NK-92 treated with Interleukin-12 subunit alpha and Interleukin-12 subunit beta, amount 100 ng/mL, for 24 hours (cell line): Measurements from ENCODE around the gene GPD2.

Experiments
- DNase-seq: peaks from one replicate; lab custom pipeline; 2025; lab: John Stamatoyannopoulos, UW

GPD2 gene

DNA sequence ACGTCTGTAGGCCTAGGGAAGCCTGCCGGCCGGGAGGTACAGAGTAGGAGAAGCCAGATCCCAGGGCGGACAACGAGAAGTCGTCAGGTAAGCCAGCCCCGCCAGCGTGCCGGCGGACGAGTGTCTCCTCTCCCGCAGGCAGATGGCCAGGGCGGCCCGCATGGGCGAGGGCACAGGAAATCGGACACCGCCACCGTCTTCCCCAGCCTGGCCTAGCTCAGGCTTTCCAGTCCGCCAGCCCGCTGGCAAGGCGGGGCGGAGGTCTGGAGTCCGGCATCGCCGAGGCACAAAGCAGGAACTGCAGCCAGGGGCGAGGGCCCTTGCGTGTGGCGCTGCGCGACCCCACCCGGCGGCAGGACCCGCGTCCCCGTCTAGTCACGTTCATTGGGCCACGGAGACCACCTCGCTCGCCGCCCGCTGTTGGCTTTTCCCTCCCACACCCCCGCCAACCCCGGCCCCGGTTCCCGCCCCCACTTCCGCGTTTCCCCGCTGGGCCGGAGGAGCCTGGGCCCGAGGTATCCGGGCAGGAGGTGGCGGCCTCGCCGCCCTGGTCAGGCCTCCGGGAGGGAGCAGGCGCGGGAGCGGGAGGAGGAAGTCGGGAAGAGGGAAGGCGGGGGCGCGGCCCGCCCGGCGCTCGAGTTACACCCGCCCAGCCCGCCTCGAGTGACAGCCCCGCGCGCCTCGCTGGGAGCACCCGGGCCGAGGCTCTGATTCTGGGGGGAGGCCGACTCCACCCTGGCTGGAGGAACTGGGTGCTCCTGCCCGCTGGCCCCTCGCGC is at the start of gene GPD2:
Gene GPD2, plus strand, starts transcription at position 662 of the 779 bp plus-strand sequence. CDS start 39,727 bp downstream, outside the sequence.
- DNase-seq, result peak; percentile 31

DNA sequence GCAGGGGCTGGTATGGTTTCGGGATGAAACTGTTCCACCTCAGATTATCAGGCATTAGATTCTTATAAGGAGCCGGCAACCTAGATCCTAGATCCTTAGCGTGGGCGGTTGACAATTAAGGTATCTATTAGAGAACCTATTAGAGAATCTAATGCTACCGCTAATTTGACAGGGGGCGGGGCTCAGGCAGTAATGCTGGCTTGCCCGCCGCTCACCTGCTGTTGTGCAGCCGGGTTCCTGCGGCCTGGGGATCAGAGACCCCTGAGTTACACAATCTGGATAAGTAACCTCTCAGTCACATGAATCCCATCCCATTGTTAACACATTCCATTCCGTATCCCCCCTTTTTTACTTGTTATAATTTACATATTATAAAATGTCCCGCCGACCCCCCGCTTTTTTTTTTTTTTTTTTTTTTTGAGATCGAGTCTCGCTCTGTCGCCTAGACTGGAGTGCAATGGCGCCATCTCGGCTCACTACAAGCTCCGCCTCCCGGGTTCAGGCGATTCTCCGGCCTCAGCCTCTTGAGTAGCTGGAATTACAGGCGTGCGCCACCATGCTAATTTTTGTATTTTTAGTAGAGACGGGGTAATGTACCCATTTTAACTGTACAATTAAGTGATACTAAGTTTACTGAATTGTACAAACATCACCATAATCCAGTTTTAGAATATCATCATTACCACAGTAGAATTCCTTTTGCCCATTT is 42.0 kb upstream of the GPD2 start:
- no peak for DNase-seq

DNA sequence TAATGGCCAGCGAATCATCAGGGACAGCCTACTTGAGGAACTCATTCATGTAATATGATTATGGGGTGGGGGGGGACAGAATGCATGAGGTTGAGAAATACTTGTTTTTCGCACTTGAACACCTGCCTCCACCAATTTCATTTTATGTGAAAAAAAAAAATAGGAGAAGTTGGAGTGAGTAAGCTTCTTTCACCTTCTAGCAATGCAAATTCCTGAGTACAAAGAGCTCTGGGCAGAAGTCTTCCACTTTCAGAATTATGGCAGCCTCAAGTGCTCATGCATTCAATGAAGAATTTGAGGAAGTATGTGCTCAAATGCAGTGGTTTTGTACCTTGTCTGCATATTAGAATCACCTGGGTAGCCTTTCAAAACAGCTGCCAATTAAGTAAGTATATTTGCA is 40.1 kb upstream of the GPD2 start:
- no peak for DNase-seq

DNA sequence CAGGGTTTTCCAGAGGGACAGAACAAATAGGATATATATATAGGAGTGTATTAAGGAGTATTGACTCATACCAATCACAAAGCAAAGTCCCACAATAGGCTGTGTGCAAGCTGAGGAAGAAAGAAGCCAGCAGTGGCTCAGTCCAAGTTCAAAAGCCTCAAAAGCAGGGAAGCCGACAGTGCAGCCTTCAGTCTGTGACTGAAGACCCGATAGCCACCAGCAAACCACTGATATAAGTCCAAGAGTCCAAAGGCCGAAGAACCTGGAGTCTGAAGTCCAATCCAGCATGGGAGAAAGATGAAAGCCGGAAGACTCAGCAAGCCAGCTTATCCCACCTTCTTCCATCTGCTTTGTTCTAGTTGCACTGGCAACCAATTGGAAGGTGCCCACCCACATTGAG is 39.0 kb upstream of the GPD2 start:
- DNase-seq, result no peak

DNA sequence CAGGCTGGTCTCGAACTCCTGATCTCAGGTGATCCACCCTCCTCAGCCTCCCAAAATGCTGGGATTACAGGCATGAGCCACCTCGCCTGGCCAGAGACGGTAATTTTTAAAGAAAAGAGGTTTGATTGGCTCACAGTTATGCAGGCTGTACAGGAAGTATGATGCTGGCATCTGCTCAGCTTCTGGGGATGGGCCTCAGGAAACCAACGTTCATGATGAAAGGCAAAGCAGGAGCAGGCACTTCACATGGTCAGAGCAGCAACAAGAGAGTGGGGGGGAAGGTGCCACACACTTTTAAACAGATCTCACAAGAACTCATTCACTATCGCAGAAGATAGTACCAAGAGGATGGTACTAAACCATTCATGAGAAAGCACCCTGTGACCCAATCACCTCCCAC is 38.0 kb upstream of the GPD2 start:
- no peak for DNase-seq

DNA sequence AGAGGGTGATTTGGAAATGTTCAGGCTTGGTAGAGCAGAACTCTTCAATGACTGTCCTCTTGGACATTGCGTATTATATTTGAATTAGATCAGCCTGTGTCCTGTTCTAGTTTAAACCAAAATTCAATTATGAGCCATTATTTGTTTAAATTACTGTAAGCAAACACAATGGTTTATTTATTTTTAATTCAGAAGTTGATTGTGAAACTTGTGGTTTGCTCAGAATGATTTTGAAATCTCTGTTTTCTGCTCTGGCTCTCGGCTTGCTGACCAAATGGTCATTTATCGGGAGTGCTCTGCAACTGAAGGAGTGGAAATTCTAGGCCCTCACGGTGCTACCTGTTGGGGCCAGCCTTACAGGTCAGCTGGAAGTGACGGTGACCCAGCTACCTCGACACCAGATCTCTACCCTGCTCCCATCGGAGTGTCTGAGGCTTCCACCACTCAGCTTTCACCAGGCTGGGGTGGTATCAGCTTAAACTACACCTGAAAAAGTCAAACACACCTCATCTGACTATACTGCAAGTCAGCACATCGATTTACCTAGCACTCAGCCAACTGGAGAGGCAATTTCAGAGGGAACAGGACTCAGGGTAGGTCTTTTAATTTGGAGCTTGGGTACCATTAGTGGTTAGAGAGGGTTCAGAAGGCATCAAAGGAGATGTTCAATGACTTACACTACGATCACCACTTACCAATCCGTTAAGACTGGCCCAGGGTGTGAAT is 36.8 kb upstream of the GPD2 start:
- no peak for DNase-seq

DNA sequence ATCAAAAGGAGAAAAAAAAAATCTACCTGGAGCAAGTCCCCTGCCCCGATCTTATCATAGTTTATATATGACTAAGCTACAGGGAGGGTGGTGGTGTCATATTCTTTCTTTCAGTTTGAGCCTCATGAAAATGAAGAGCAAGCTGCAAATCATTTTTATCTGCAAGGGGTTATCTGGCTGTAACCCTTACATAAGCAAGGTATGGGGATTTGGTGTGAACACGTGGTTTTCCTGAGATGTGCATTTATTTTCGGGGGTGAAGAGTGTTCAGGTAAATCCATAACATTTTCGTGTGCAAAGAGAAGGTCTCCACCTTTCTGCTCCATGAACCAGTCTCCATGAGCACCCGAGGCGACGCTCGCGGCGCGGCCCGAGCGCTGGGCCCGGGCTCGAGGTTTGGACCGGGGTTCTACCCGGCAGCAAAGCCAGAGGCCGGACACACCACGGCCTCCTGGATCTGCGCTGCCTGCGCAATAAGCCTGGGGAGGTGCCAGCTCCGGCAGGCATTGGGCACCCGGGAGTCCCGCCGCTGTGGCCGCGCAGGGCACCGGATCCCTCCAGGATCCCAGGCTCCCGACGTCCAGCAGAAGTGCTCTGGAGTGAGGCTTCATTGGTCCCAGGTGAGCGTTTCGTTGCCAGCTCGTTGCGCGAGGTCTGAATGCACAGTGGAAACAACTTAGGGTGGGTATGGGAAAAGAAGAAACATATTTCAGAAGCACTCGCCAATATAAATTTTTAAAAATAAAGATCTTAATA is 36.1 kb upstream of the GPD2 start:
- peak; percentile 61 for DNase-seq

DNA sequence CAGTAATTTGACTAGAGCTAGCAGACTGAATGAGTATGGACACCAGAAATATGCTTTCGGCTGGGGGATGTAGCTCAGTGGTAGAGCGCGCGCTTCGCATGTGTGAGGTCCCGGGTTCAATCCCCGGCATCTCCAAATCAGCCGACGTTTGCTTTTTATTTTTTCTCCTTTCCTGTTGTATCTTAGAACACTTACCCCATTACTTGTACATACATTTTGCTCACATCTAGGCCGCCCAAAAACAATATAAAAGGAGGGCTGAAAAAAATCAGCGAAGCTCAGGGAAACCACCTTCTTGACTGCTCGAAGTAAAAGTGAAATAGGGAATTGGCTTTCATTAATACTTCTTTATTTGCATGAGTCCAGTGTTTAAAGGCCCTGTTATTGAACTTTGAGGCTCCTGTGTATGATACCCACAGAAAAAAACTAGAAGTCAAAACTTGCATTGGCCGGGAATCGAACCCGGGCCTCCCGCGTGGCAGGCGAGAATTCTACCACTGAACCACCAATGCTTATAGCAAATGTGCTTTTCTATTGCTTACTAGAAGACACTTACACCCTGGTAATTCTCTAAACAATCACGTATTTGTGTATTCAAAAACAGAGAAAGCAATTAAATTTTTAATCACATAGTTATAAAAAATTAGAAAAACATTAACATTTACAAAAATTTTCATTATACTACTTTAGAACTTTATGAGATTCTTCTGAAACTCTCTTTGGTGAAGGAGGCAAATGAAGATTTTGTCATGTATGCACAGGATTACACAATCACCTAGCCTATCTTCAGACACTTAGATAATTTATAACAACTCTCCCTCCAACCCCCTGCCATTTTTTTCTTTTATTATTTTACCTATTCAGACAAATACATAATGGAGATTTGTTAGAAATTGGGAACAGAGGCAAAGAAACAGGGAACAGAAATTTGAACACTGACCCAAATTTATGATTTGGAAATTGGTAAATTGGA is 35.2 kb upstream of the GPD2 start:
- DNase-seq, result peak; percentile 61

DNA sequence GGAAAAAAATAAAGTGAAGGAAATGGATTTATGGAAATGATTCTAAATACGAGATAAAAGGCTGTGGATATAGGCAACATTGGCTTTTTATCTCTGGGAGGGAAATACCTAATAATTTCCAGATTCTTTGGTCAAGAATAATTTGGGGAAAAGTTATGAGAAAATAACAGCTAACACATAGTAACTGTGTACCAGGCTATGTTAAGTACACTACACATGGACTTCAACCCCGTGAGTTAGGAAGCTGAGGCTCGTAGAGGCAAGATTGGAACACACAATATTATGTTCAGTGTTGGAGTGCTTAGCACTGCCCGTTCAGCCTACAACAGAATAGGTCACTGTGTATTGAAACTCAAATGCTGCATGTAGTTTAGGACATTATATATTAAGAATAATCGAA is 34.3 kb upstream of the GPD2 start:
- DNase-seq, result no peak

DNA sequence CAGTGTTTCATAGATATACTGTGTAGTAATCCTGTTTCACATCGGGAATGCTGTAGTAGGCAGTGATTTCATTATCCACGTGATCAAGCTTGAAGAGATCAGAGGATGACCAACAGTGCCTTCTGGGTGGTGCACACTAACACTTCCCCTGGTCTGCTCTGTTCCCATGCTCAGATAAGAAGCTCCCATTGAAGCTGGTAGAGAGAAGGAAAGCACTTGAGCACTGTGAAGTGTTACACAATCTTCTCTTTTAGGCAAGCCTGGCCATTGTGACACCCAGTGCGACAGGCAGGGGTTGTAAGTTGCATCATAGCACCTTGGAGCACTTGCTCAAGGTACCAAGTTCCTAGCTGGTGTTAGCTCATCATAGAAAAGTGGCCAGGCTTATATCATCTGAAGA is 30.6 kb upstream of the GPD2 start:
- DNase-seq, result peak; percentile 64

DNA sequence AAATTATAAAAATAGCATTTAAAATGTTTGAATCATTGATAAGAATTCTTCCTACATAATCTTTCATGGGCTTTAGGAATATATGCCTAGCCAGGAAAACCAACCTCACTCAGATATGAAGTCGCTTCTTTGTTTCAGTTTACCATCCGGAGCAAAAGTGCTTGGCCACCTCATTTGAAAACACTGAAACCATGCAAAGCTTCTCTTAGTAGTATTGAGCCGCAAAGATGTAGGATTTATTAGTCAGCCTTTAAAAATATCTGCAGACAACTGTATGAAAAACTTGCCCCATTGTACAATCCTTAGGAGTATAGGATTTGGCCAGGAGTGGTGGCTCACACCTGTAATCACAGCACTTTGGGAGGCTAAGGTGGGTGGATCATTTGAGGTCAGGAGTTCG is 24.3 kb upstream of the GPD2 start:
- no peak for DNase-seq

DNA sequence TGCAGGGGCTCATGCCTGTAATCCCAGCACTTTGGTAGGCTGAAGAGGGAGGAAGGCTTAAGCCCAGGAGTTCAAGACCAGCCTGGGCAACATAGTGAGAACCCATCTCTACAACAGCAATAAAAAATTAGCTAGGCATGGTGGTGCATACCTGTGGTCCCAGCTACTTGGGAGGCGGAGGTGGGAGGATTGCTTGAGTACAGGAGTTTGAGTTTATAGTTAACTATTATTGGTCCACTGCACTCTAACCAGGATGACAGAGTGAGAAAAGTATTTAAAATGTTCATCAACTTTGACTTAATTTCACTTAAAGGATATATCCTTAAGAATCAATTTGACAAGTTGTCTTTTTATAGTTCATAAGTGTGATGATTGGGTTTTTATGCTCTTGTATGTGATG is 14.3 kb upstream of the GPD2 start:
- DNase-seq, result no peak

DNA sequence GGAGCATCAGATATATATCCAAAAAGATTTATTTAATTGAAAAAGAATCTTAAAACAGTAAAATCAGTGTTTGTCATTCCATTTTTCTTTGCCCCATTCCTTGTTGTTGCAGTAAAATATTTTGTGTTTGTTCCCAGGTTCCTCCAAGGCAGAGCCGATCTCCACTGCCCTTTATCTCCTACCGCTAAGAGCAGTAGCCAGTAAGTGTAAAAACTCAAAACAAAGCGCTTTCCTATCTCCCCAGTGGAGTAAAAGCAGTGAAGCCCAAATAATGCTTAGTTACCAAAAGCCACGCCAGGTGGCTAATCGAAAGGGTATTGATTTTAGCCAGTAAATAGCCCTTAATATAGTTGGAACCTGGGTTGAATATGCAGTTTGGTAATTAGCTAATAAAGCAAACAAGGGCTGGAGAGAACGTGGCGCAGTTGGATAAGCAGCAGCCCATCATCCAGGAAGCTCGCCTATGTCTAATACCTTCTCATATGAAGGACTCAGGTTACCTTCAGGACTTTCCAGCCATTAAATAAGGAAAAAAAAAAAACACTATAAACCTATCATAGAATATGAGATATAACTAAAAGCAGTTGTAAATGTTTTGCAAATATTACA is 12.4 kb upstream of the GPD2 start:
- no peak for DNase-seq

DNA sequence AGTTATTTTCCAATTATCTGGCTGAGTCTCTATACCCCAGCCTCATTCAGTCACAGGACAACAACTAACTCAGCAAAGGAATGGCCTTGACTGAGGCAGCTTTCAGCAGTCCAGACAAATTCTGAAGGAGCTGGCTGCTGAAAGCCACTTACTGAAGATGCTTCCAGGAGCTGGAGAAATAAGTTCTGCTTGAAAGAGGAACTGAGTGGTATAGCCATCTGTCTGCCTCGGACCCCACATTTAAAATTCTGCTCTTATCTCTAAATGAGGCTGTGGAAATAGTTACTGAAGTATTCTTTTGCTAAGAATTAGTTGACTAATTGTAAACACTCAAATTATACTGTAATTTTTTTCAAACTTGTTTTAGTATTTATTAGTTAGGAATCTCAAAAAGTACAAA is 9.1 kb upstream of the GPD2 start:
- DNase-seq, result no peak

DNA sequence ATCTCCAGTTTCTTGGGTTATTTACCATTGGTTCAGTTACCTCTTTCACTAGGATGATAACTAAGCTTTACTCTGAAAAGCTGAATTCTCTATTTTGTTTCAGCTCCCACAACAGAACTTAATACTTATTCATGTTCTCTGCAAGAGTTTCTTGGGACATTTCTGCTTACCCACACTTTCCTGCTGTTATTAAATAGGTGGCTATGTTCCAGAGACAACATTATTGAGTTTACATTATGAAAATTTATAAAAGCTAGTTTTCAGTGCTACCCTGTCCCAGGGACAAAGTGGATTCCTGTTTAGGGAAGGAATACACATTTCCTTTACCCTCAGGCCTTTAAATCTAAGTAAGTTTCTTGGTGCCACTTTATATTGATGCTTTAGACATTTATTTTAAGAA is 7.0 kb upstream of the GPD2 start:
- DNase-seq, result no peak

DNA sequence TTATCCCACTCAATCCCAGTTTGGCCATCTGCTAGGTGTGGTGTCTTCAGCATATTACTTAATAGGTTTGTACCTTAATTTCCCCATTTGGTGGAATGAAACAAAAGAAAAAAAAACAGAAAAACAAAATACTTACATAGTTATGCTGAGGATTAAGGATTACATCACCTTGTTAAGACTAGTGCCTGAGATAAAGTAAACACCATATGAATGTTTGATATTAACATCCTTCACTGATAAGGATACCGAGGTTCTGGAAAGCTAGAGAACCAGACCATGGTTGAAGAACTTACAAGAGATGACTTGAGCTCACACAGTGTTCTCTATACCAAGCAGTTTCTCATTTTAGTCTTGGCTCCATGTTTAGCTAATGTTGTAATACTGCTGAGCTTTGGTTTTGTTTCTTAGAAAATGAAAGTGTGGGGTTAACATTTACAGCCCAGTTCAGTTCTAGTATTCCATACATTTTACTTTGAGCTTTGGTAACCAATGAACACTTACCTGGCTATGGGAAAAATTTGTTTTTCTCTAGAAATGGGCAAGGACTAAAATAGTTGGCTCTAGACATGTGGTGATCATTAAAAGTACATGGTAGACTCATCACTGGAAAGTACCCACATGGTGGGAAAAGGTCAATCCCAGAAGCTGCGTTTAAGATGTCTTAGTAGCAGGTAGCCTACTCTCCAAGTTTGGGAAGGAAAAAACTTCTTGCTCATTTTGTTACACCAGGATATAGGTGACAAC is 5.8 kb upstream of the GPD2 start:
- DNase-seq, result no peak

DNA sequence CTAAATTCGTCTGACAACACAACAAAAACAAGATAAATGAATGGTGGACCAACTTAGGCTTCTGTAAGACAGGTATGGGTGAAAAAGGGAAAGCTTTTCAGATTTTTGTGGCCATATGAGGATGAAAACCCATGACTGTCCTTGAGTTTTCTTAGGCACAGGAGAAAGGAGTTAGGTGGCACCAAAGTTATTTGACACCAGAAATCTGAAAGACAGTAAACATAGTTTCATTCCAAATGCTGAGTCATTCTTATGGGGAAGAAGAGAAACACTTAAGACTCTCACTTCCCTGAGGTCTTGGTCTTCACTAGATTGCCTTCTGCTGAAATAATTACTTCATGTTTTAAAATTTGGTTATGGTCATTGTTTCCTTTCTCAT is 5.2 kb upstream of the GPD2 start:
- DNase-seq, result no peak

DNA sequence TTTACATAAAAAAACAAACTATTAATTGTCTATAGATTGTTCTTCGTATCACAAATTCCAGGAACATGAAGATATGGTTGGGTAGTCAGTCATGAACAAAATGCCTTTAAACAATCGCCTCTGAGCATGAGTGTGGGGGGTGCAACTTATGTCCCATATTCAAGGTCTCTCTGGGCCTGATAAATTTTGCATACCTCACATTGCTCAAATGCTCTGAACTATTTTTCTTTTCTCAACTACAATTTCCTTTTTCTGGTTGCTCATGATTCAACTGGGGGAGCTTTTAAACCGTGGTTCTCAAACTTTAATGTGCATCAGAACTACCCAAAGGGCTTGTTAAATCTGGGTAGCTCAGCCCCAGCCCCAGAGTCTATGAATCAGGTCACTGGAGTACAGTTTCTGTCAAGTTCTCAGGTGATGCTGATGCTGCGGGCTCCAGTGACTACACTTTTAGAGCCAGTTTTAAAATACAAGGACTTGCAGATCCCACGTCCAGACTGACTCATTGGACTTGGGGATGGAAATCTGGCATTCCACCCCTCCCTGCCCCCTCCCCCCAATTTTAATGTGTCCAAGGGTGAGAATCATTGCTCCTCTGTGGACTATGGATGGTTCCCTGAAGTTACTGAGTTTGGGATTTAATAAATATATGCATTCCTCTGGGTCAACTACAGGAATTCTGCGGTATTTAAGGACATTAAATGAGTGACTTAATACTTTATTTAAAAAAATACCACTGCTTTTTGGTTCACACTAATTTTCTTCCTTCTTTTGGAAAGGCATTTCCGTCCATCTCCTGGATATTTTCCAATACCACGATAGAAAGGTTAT is 1.5 kb upstream of the GPD2 start:
- DNase-seq, result no peak

DNA sequence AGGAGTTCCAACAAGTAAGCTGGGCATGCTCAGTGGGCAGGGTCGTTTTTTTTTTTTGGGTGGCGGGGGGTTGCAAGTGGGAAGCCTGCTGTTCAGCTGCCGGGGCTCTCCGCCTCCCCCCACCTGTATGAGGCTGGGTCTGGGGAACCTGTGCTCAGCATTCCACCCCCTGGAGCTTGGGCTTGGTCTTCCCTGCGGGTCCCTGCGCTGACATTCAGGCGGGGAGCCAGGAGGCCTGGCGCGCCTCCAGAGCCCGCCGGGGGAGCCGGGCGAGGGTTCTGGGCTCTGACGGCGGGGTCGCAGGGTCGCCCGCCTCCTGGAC is 822 bp upstream of the GPD2 start:
- DNase-seq, result no peak
